H9 (cell line): ENCODE results near the gene TAT. TPM values are rescaled to one million over a fixed set of nuclear protein-coding genes. Genes with fewer than 3 reads are reported as not detected.

Experiments used
- DNase-seq: peaks from one replicate; pipeline ENCODE4 v3.0.0-alpha.2; 2017
- H2AFZ ChIP-seq: one replicate; pipeline ENCODE4 v1.6.1; 2013; ENCODE audit warnings: mild to moderate bottlenecking, low read length, control low read depth, moderate library complexity
- H2AK5ac ChIP-seq: 2 replicates; pipeline ENCODE4 v1.6.1; 2013; ENCODE audit warnings: low read length, control low read depth, mixed read lengths; ENCODE audit not compliant: insufficient read length
- H2BK120ac ChIP-seq: one replicate; pipeline ENCODE4 v1.6.1; 2013; ENCODE audit warnings: low read depth, mild to moderate bottlenecking, low read length, control low read depth, inconsistent platforms; ENCODE audit not compliant: poor library complexity, severe bottlenecking
- H2BK12ac ChIP-seq: 2 replicates; pipeline ENCODE4 v1.6.1; 2013; ENCODE audit warnings: low read length, control low read depth, mixed read lengths, low read depth; ENCODE audit not compliant: insufficient read length
- H2BK15ac ChIP-seq: 2 replicates; pipeline ENCODE4 v1.6.1; 2013; ENCODE audit warnings: low read depth, low read length, control low read depth
- H2BK20ac ChIP-seq: one replicate; pipeline ENCODE4 v1.6.1; 2013; ENCODE audit warnings: low read depth, mild to moderate bottlenecking, low read length, control low read depth, inconsistent platforms; ENCODE audit not compliant: poor library complexity, severe bottlenecking
- H2BK5ac ChIP-seq: 2 replicates; pipeline ENCODE4 v1.6.1; 2013; ENCODE audit warnings: low read length, control low read depth, mixed read lengths; ENCODE audit not compliant: insufficient read length
- H3K14ac ChIP-seq: 2 replicates; pipeline ENCODE4 v1.6.1; 2013; ENCODE audit warnings: low read length, control low read depth; ENCODE audit not compliant: insufficient read depth
- H3K18ac ChIP-seq: 2 replicates; pipeline ENCODE4 v1.6.1; 2013; ENCODE audit warnings: low read depth, mild to moderate bottlenecking, mixed read lengths, low read length, control low read depth; ENCODE audit not compliant: insufficient read length
- H3K23ac ChIP-seq: 2 replicates; pipeline ENCODE4 v1.6.1; 2013; ENCODE audit warnings: low read length, control low read depth, mixed read lengths, low read depth; ENCODE audit not compliant: insufficient read length
- H3K23me2 ChIP-seq: 2 replicates; pipeline ENCODE4 v1.6.1; 2013; ENCODE audit warnings: low read depth, mild to moderate bottlenecking, mixed read lengths, low read length, control low read depth; ENCODE audit not compliant: insufficient read length, poor library complexity, severe bottlenecking
- H3K27ac ChIP-seq: 2 replicates; pipeline ENCODE4 v1.5.1; 2013; ENCODE audit warnings: low read length, control low read depth, mixed read lengths, low read depth; ENCODE audit not compliant: insufficient read length
- H3K27me3 ChIP-seq: 2 replicates; pipeline ENCODE4 v1.6.1; 2013; ENCODE audit warnings: low read length, control low read depth, inconsistent platforms; ENCODE audit not compliant: insufficient read depth
- H3K4ac ChIP-seq: 2 replicates; pipeline ENCODE4 v1.6.1; 2013; ENCODE audit warnings: low read depth, mild to moderate bottlenecking, control low read depth, inconsistent platforms, low read length, moderate library complexity
- H3K4me1 ChIP-seq: 2 replicates; pipeline ENCODE4 v1.6.1; 2013; ENCODE audit warnings: low read length, control low read depth, inconsistent platforms; ENCODE audit not compliant: insufficient read depth
- H3K4me2 ChIP-seq: 2 replicates; pipeline ENCODE4 v1.6.1; 2013; ENCODE audit warnings: low read length, control low read depth, mixed read lengths; ENCODE audit not compliant: insufficient read length, insufficient read depth
- H3K56ac ChIP-seq: 2 replicates; pipeline ENCODE4 v1.6.1; 2013; ENCODE audit warnings: low read depth, mild to moderate bottlenecking, mixed read lengths, low read length, control low read depth; ENCODE audit not compliant: insufficient read length
- H3K79me1 ChIP-seq: 2 replicates; pipeline ENCODE4 v1.6.1; 2013; ENCODE audit warnings: low read depth, mild to moderate bottlenecking, moderate library complexity, low read length, control low read depth, inconsistent platforms; ENCODE audit not compliant: insufficient read depth, poor library complexity, severe bottlenecking
- H3K79me2 ChIP-seq: 2 replicates; pipeline ENCODE4 v1.6.1; 2013; ENCODE audit warnings: low read length, control low read depth, inconsistent platforms; ENCODE audit not compliant: insufficient read depth
- H3K9ac ChIP-seq: 2 replicates; pipeline ENCODE4 v1.6.1; 2013; ENCODE audit warnings: low read length, control low read depth, mixed read lengths; ENCODE audit not compliant: insufficient read length; ENCODE audit errors: extremely low read depth
- H3K9me3 ChIP-seq: one replicate; pipeline ENCODE4 v1.6.1; 2013; ENCODE audit warnings: low read depth, low read length, inconsistent platforms; ENCODE audit not compliant: control insufficient read depth
- H3T11ph ChIP-seq: one replicate; pipeline ENCODE4 v1.6.1; 2013; ENCODE audit warnings: mild to moderate bottlenecking, low read length, control low read depth, inconsistent platforms
- H4K20me1 ChIP-seq: one replicate; pipeline ENCODE4 v1.6.1; 2013; ENCODE audit not compliant: control insufficient read depth, insufficient read length, insufficient read depth
- H4K5ac ChIP-seq: 2 replicates; pipeline ENCODE4 v1.6.1; 2013; ENCODE audit warnings: low read depth, mild to moderate bottlenecking, mixed read lengths, low read length, control low read depth; ENCODE audit not compliant: insufficient read length
- H4K8ac ChIP-seq: replicated peaks from 2 replicates; pipeline ENCODE4 v1.6.1; 2013; ENCODE audit warnings: low read length, control low read depth, mixed read lengths, low read depth; ENCODE audit not compliant: insufficient read length
- H4K91ac ChIP-seq: 2 replicates; pipeline ENCODE4 v1.6.1; 2013; ENCODE audit warnings: low read depth, mild to moderate bottlenecking, moderate library complexity, mixed read lengths, low read length, control low read depth; ENCODE audit not compliant: insufficient read length
- H3K27ac Mint-ChIP-seq, 3 experiments: 2 replicates in 2 of 3; 3 replicates in 1 of 3; pipeline ENCODE4 v1.8.0; 2020 to 2021; ENCODE audit warnings: mixed read lengths in 3 of 3, mild to moderate bottlenecking in 1 of 3, moderate library complexity in 1 of 3
- H3K27me3 Mint-ChIP-seq: 2 replicates; pipeline ENCODE4 v1.8.0; 2021; ENCODE audit warnings: low read depth, mild to moderate bottlenecking, moderate library complexity, mixed read lengths
- H3K36me3 Mint-ChIP-seq, 3 experiments: 2 replicates in 2 of 3; 3 replicates in 1 of 3; pipeline ENCODE4 v1.8.0; 2020 to 2021; ENCODE audit warnings: low read depth in 3 of 3, mixed read lengths in 3 of 3; ENCODE audit not compliant: insufficient read depth in 1 of 3
- H3K4me1 Mint-ChIP-seq, 2 experiments: 2 replicates each; pipeline ENCODE4 v1.8.0; 2020; ENCODE audit warnings: mixed read lengths in 2 of 2
- H3K4me3 Mint-ChIP-seq, 2 experiments: 2 replicates in 1 of 2; 3 replicates in 1 of 2; pipeline ENCODE4 v1.8.0; 2020 to 2021; ENCODE audit warnings: mild to moderate bottlenecking in 2 of 2, mixed read lengths in 2 of 2, moderate library complexity in 1 of 2
- H3K9me3 Mint-ChIP-seq, 2 experiments: 2 replicates in 1 of 2; 3 replicates in 1 of 2; pipeline ENCODE4 v1.8.0; 2020; ENCODE audit warnings: mild to moderate bottlenecking in 2 of 2, mixed read lengths in 2 of 2, moderate library complexity in 1 of 2
- CTCF ChIP-seq: fragments of 200-600 bp; sonication (generic); conservative IDR thresholded peaks from 3 replicates; pipeline ENCODE4 v1.8.0; 2021; ENCODE audit warnings: antibody characterized with exemption, mild to moderate bottlenecking
- WGBS: extraction: QIAGEN DNeasy Blood & Tissue Kit; methylation state at CpG from one replicate; pipeline ENCODE4 v1.1.7; 2013; ENCODE audit warnings: missing lambda C conversion rate, low lambda C conversion rate, mixed read lengths; ENCODE audit not compliant: insufficient read length; ENCODE audit errors: extremely low coverage; 5-methylcytosine and 5-hydroxymethylcytosine counted together
- total RNA-seq: library from RNA; stranded (reverse); gene quantifications from 2 replicates; pipeline ENCODE4 v1.2.1, GENCODE V29; 2021

TAT gene
- total RNA-seq, 1 experiment from 2014 or later = not detected

- Mint-ChIP-seq H3K4me1 (peaks cover 6 to 11% of the 10 kb centered on the region in 2 experiments), H3K4me3 (peak overlapping the region in 1 of 2 experiments; percentile 29; a peak in 2 of 5 replicates), H3K27me3 (no peaks in the 10 kb centered on the region), H3K27ac (no peak overlapping the region), H3K9me3 (no peaks in the 10 kb centered on the region; a peak in 2 of 5 replicates), H3K36me3 (no peaks in the 10 kb centered on the region)
- no peak overlapping the region for H2AFZ ChIP-seq
- H3K18ac ChIP-seq = no peak overlapping the region
- no peak overlapping the region for H3K27ac ChIP-seq
- DNase-seq = peak; percentile 91
- peak overlapping the region; percentile 5 for H3K4me2 ChIP-seq
- H3K56ac ChIP-seq = no peak overlapping the region
- H3K27me3 ChIP-seq = no peaks in the 10 kb centered on the region
- no peak overlapping the region for H3K14ac ChIP-seq
- H3K79me1 ChIP-seq = no peaks in the 10 kb centered on the region
- no peak overlapping the region for H2BK5ac ChIP-seq
- no peak overlapping the region for H2BK12ac ChIP-seq
- H3K23me2 ChIP-seq = no peaks in the 10 kb centered on the region
- no peaks in the 10 kb centered on the region for H3K4me1 ChIP-seq
- no peak overlapping the region for H4K8ac ChIP-seq
- no peaks in the 10 kb centered on the region for H4K20me1 ChIP-seq
- H4K91ac ChIP-seq = no peak overlapping the region
- H4K5ac ChIP-seq = no peak overlapping the region
- H3K9ac ChIP-seq = no peak overlapping the region
- no peaks in the 10 kb centered on the region for H3K79me2 ChIP-seq
- H2BK20ac ChIP-seq = no peak overlapping the region
- TF ChIP-seq CTCF = peak; percentile 98
- H3K4ac ChIP-seq = no peak overlapping the region
- H2AK5ac ChIP-seq = no peak overlapping the region
- H3T11ph ChIP-seq = no peak overlapping the region
- H3K23ac ChIP-seq = no peak overlapping the region
- no peak overlapping the region for H2BK120ac ChIP-seq
- WGBS = no CpG with 5 or more reads among the region's 19 CpGs
- no peak overlapping the region for H2BK15ac ChIP-seq
- H3K9me3 ChIP-seq = no peaks in the 10 kb centered on the region
These were observed 34.3 kb upstream of the TAT start for GRCh38 chr16:71610936-71611871.
